WTC11 (cell line): ENCODE data around the gene ALOX12B. TPM values are rescaled to one million over a fixed set of nuclear protein-coding genes. Genes with fewer than 3 reads are reported as not detected.

Experiments used
- ATAC-seq: fragments of 200-7000 bp; cut with Tn5 transposase; 2 replicates; pipeline ENCODE4 v1.10.0; 2021; ENCODE audit warnings: mild to moderate bottlenecking, moderate library complexity
- CTCF ChIA-PET: fragments of 300-600 bp; sonication (Branson Sonifier 250); formaldehyde crosslinking; loops from one replicate; lab custom pipeline; 2021; ENCODE audit warnings: antibody characterized with exemption; lab: Charles Lee
- POLR2A ChIA-PET: fragments of 350-600 bp; sonication (Branson Sonifier 250); formaldehyde crosslinking; loops from one replicate; lab custom pipeline; 2021; ENCODE audit warnings: antibody characterized with exemption; lab: Charles Lee
- DNase-seq: peaks from one replicate; pipeline ENCODE4 v3.0.0; 2021; ENCODE audit warnings: low spot score
- H3K27ac Mint-ChIP-seq: 2 replicates; pipeline ENCODE4 v1.8.0; 2021; ENCODE audit warnings: mixed read lengths
- H3K27me3 Mint-ChIP-seq: 2 replicates; pipeline ENCODE4 v1.8.0; 2021; ENCODE audit warnings: low read depth, mild to moderate bottlenecking, moderate library complexity, mixed read lengths
- H3K36me3 Mint-ChIP-seq: 2 replicates; pipeline ENCODE4 v1.8.0; 2021; ENCODE audit warnings: mixed read lengths
- H3K4me1 Mint-ChIP-seq: 2 replicates; pipeline ENCODE4 v1.8.0; 2022; ENCODE audit warnings: mixed read lengths
- H3K4me3 Mint-ChIP-seq: 2 replicates; pipeline ENCODE4 v1.8.0; 2021; ENCODE audit warnings: mild to moderate bottlenecking, moderate library complexity, mixed read lengths
- H3K9me3 Mint-ChIP-seq: 2 replicates; pipeline ENCODE4 v1.8.0; 2021; ENCODE audit warnings: mixed read lengths
- CBFB ChIP-seq: sonication (generic); formaldehyde crosslinking; IDR thresholded peaks from 2 replicates; pipeline ENCODE4 v1.8.1; 2022; ENCODE audit warnings: mild to moderate bottlenecking, low read depth, missing genetic modification reagents
- CTCF ChIP-seq: fragments of 200-600 bp; IDR thresholded peaks from 2 replicates; pipeline ENCODE4 v1.8.0; 2022; ENCODE audit warnings: antibody characterized with exemption
- ELF4 ChIP-seq: sonication (generic); formaldehyde crosslinking; IDR thresholded peaks from 2 replicates; pipeline ENCODE4 v1.8.1; 2022; ENCODE audit warnings: low read depth, mild to moderate bottlenecking, moderate library complexity, missing genetic modification reagents
- JAZF1 ChIP-seq: fragments of 250-450 bp; sonication (Bioruptor Pico); IDR thresholded peaks from 2 replicates; pipeline ENCODE4 v1.9.0; 2021; ENCODE audit warnings: moderate library complexity, mild to moderate bottlenecking, inconsistent platforms
- JUN ChIP-seq: sonication (generic); formaldehyde crosslinking; IDR thresholded peaks from 2 replicates; pipeline ENCODE4 v1.8.0; 2023; ENCODE audit warnings: mild to moderate bottlenecking, missing genetic modification reagents
- NFATC4 ChIP-seq: fragments of 250-450 bp; sonication (Bioruptor Pico); IDR thresholded peaks from 2 replicates; pipeline ENCODE4 v1.9.0; 2021; ENCODE audit warnings: mild to moderate bottlenecking
- SMAD3 ChIP-seq: sonication (generic); formaldehyde crosslinking; IDR thresholded peaks from 2 replicates; pipeline ENCODE4 v1.8.0; 2022; ENCODE audit warnings: missing genetic modification reagents, mild to moderate bottlenecking, borderline replicate concordance
- TEAD1 ChIP-seq: sonication (generic); formaldehyde crosslinking; IDR thresholded peaks from 2 replicates; pipeline ENCODE4 v1.8.0; 2022; ENCODE audit warnings: mild to moderate bottlenecking, missing genetic modification reagents
- ZBTB43 ChIP-seq: sonication (generic); formaldehyde crosslinking; IDR thresholded peaks from 2 replicates; pipeline ENCODE4 v1.8.1; 2023; ENCODE audit warnings: mild to moderate bottlenecking, missing genetic modification reagents
- ZNF121 ChIP-seq: sonication (generic); formaldehyde crosslinking; IDR thresholded peaks from 2 replicates; pipeline ENCODE4 v1.8.0; 2023; ENCODE audit warnings: missing genetic modification reagents
- ZNF317 ChIP-seq: sonication (generic); formaldehyde crosslinking; IDR thresholded peaks from 2 replicates; pipeline ENCODE4 v1.8.1; 2023; ENCODE audit warnings: low read depth, mild to moderate bottlenecking, moderate library complexity, missing genetic modification reagents, borderline replicate concordance
- ZNF423 ChIP-seq: fragments of 250-450 bp; sonication (Bioruptor Pico); IDR thresholded peaks from 2 replicates; pipeline ENCODE4 v2.1.2; 2022; ENCODE audit warnings: mild to moderate bottlenecking, moderate library complexity
- total RNA-seq: library from RNA; stranded (reverse); gene quantifications from 3 replicates; pipeline ENCODE4 v1.2.3, GENCODE V29; 2021
- TF ChIP-seq, protein P1 (sequence below): fragments of 250-450 bp; sonication (Bioruptor Pico); IDR thresholded peaks from 2 replicates; pipeline ENCODE4 v1.9.0; 2021; ENCODE audit warnings: mild to moderate bottlenecking
- TF ChIP-seq, protein P2 (sequence below): sonication (generic); formaldehyde crosslinking; IDR thresholded peaks from 2 replicates; pipeline ENCODE4 v1.8.1; 2023; ENCODE audit warnings: mild to moderate bottlenecking, moderate library complexity, missing genetic modification reagents

The ALOX12B gene
- total RNA-seq, 1 experiment from 2014 or later: 0.72 TPM

GRCh38 chr17:8075081-8075480 lies 12.4 kb downstream of the ALOX12B start (continued):
- no peak for TF ChIP-seq ZNF121 (CRISPR knock-in tag)
- no peak for TF ChIP-seq ZNF317
- TF ChIP-seq, all 79 proteins: peak for 0

GRCh38 chr17:8074554-8074953 lies 13.0 kb downstream of the ALOX12B start:
- Mint-ChIP-seq H3K4me3 (peak overlapping the region; percentile 76), H3K27ac (no peak overlapping the region), H3K36me3 (no peaks in the 10 kb centered on the region), H3K4me1 (peaks cover 23% of the 10 kb centered on the region), H3K9me3 (no peaks in the 10 kb centered on the region), H3K27me3 (peaks cover 94% of the 10 kb centered on the region)
- TF ChIP-seq ZBTB43 (CRISPR knock-in tag): no peak
- TF ChIP-seq SMAD3 (CRISPR knock-in tag): no peak
- TF ChIP-seq ZNF423 (CRISPR knock-in tag): no peak
- TF ChIP-seq TEAD1 (CRISPR knock-in tag): no peak
- no peak for TF ChIP-seq JUN (CRISPR knock-in tag)
- no peak for TF ChIP-seq CBFB (CRISPR knock-in tag)
- TF ChIP-seq, protein P1, sequence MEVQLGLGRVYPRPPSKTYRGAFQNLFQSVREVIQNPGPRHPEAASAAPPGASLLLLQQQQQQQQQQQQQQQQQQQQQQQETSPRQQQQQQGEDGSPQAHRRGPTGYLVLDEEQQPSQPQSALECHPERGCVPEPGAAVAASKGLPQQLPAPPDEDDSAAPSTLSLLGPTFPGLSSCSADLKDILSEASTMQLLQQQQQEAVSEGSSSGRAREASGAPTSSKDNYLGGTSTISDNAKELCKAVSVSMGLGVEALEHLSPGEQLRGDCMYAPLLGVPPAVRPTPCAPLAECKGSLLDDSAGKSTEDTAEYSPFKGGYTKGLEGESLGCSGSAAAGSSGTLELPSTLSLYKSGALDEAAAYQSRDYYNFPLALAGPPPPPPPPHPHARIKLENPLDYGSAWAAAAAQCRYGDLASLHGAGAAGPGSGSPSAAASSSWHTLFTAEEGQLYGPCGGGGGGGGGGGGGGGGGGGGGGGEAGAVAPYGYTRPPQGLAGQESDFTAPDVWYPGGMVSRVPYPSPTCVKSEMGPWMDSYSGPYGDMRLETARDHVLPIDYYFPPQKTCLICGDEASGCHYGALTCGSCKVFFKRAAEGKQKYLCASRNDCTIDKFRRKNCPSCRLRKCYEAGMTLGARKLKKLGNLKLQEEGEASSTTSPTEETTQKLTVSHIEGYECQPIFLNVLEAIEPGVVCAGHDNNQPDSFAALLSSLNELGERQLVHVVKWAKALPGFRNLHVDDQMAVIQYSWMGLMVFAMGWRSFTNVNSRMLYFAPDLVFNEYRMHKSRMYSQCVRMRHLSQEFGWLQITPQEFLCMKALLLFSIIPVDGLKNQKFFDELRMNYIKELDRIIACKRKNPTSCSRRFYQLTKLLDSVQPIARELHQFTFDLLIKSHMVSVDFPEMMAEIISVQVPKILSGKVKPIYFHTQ (CRISPR knock-in tag): no peak
- ChIA-PET CTCF (interaction anchor here (0.6 to 13.0 kb wide), 24 partner anchors 9 to 447 kb away, joined by 3 to 380 read pairs (median 12); partner anchors contain the start of genes ALOX12B, ALOXE3, BORCS6 and PER1), POLR2A (interaction anchor here (1.8 kb wide), 1 partner anchor 45 kb away, joined by 4 read pairs; no protein-coding TSS in a partner anchor)
- DNase-seq (no peak), ATAC-seq (no peak)

DNA sequence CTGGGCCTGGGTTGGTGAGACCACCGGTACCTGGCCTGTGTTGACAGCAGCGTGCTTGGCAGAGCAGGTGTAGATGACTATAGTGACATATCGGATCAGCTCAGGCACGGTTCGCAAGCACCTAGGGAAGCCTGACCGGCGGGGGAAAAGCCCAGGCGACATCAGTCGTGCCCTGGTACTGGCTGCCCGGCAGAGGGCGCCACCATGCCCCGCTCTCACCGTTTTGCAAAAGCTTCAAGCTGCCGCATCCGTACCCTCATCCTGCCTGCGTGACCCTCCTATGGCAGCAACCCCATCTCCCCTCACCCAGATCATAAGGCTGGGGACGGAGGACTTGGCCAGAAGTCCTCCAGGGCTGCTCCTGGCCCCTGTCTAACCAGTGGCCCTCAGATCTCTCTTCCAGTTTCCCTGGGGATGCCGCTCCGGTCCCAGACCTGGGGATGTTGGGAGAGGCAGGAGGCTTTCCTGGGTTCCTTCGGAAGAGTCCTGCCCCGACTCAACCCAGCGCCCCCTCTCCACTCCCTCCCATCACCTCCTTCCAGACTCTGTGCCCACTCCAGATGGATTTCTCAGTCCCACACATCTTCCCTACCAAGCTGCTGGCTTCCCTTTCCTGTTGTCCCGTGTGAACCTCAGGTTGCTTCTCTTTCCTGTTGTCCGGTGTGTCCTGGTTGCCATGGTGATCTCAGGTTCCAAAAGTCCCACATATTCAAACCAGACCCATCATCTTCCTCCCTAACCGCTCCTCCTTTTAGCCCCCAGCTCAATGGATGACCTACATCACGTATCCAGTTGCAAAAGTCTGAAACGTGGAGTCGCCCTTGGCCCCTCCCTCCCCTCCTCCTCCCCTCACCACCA lies 13.7 kb downstream of the ALOX12B start:
- H3K36me3 Mint-ChIP-seq: no peaks in the 10 kb centered on the region

More for the DNA sequence above, 13.7 kb downstream of the ALOX12B start:
- peak overlapping the region; percentile 76 for H3K4me3 Mint-ChIP-seq
- ATAC-seq (peak; percentile 82), DNase-seq (peak; percentile 92)
- H3K27ac Mint-ChIP-seq: no peak overlapping the region
- POLR2A ChIA-PET: interaction anchor here (0.9 to 1.8 kb wide), 3 partner anchors 11 to 99 kb away, joined by 3 to 4 read pairs (median 3); no protein-coding TSS in a partner anchor
- H3K27me3 Mint-ChIP-seq: peaks cover 96% of the 10 kb centered on the region
- CTCF ChIA-PET: interaction anchor here (0.5 to 13.0 kb wide), 75 partner anchors 10 to 1230 kb away, joined by 3 to 380 read pairs (median 5); partner anchors contain the start of genes ALOX12B, ALOXE3, BORCS6 and CNTROB
- TF ChIP-seq ELF4 (CRISPR knock-in tag) (no peak), CTCF (peak; percentile 89), JAZF1 (CRISPR knock-in tag) (no peak), NFATC4 (CRISPR knock-in tag) (peak; percentile 45; the same call in 1 of the 2 replicates)
- TF ChIP-seq, protein P2, sequence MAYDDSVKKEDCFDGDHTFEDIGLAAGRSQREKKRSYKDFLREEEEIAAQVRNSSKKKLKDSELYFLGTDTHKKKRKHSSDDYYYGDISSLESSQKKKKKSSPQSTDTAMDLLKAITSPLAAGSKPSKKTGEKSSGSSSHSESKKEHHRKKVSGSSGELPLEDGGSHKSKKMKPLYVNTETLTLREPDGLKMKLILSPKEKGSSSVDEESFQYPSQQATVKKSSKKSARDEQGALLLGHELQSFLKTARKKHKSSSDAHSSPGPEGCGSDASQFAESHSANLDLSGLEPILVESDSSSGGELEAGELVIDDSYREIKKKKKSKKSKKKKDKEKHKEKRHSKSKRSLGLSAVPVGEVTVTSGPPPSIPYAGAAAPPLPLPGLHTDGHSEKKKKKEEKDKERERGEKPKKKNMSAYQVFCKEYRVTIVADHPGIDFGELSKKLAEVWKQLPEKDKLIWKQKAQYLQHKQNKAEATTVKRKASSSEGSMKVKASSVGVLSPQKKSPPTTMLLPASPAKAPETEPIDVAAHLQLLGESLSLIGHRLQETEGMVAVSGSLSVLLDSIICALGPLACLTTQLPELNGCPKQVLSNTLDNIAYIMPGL (CRISPR knock-in tag): peak; percentile 69
- peaks cover 23% of the 10 kb centered on the region for H3K4me1 Mint-ChIP-seq
- no peaks in the 10 kb centered on the region for H3K9me3 Mint-ChIP-seq
